Jurkat, Clone E6-1 (cell line): Measurements from ENCODE around the gene FCRLA. TPM values are rescaled to one million over a fixed set of nuclear protein-coding genes. Genes with fewer than 3 reads are reported as not detected.
"Not testable (repeated sequence)": the region's sequence is repeated elsewhere in the genome, so short reads cannot be mapped to it uniquely, and the experiment has no call there.

Source experiments
- DNase-seq: peaks from one replicate; pipeline ENCODE4 v3.0.0-alpha.2; 2011; ENCODE audit warnings: low read depth, low spot score
- H3K4me3 ChIP-seq: 2 replicates; pipeline ENCODE4 v1.5.1; 2011; ENCODE audit warnings: mild to moderate bottlenecking, low read length, control low read depth, moderate library complexity
- polyA plus RNA-seq: library from polyadenylated mRNA; unstranded; fragments of >200 nt; gene quantifications from one replicate; pipeline ENCODE4 v1.2.1, GENCODE V29; 2012; ENCODE audit warnings: missing spikeins; ENCODE audit not compliant: insufficient read length, insufficient read depth

Gene FCRLA
- not detected for polyA plus RNA-seq

GRCh38 chr1:161706482-161707347 lies at the start of gene FCRLA:
TSS of gene FCRLA (plus strand) at chr1:161707229. CDS start at chr1:161707265, 36 bp downstream.
- DNase-seq: no peak
- H3K4me3 ChIP-seq: no peak within 1 kb of the TSS

- H3K4me3 ChIP-seq, DNase-seq: not testable (repeated sequence)
Measured at GRCh38 chr1:161658524-161658923, 48.5 kb upstream of the FCRLA start.

- not testable (repeated sequence) for H3K4me3 ChIP-seq, DNase-seq
Measured at GRCh38 chr1:161661660-161662311, 45.2 kb upstream of the FCRLA start.

GRCh38 chr1:161662684-161663339 lies 44.2 kb upstream of the FCRLA start, which contains the start of gene FCGR2B:
TSS of gene FCGR2B (plus strand) at chr1:161663143. CDS start at chr1:161663242, 99 bp downstream.
- DNase-seq, H3K4me3 ChIP-seq: not testable (repeated sequence)

GRCh38 chr1:161663569-161663968 lies 43.5 kb upstream of the FCRLA start:
- not testable (repeated sequence) for DNase-seq, H3K4me3 ChIP-seq

GRCh38 chr1:161664689-161665088 lies 42.3 kb upstream of the FCRLA start:
- H3K4me3 ChIP-seq, DNase-seq: not testable (repeated sequence)

GRCh38 chr1:161671045-161672020 lies 35.7 kb upstream of the FCRLA start:
- not testable (repeated sequence) for DNase-seq, H3K4me3 ChIP-seq

GRCh38 chr1:161673437-161673836 lies 33.6 kb upstream of the FCRLA start:
- not testable (repeated sequence) for H3K4me3 ChIP-seq, DNase-seq

GRCh38 chr1:161674447-161674846 lies 32.6 kb upstream of the FCRLA start:
- not testable (repeated sequence) for H3K4me3 ChIP-seq, DNase-seq

- DNase-seq, H3K4me3 ChIP-seq: not testable (repeated sequence)
Measured at GRCh38 chr1:161674908-161675307, 32.1 kb upstream of the FCRLA start.

GRCh38 chr1:161676441-161676840 lies 30.6 kb upstream of the FCRLA start:
- DNase-seq: no peak
- H3K4me3 ChIP-seq: no peak overlapping the region

GRCh38 chr1:161676958-161677689 lies 29.9 kb upstream of the FCRLA start:
- DNase-seq: no peak
- H3K4me3 ChIP-seq: no peak overlapping the region

GRCh38 chr1:161678500-161678899 lies 28.5 kb upstream of the FCRLA start:
- no peak for DNase-seq
- H3K4me3 ChIP-seq: no peak overlapping the region

- no peak overlapping the region for H3K4me3 ChIP-seq
- no peak for DNase-seq
Measured at GRCh38 chr1:161681879-161682278, 25.1 kb upstream of the FCRLA start.

GRCh38 chr1:161688946-161689345 lies 18.1 kb upstream of the FCRLA start:
- DNase-seq: no peak
- no peak overlapping the region for H3K4me3 ChIP-seq

- H3K4me3 ChIP-seq: no peak overlapping the region
- DNase-seq: no peak
Measured at GRCh38 chr1:161691846-161692245, 15.2 kb upstream of the FCRLA start.

- not testable (repeated sequence) for H3K4me3 ChIP-seq, DNase-seq
Measured at GRCh38 chr1:161693020-161693712, 13.9 kb upstream of the FCRLA start.
